ENCODE measurements around the gene BCAS3.
"Not testable (repeated sequence)": the region's sequence is repeated elsewhere in the genome, so short reads cannot be mapped to it uniquely, and the experiment has no call there.

Gene BCAS3

DNA sequence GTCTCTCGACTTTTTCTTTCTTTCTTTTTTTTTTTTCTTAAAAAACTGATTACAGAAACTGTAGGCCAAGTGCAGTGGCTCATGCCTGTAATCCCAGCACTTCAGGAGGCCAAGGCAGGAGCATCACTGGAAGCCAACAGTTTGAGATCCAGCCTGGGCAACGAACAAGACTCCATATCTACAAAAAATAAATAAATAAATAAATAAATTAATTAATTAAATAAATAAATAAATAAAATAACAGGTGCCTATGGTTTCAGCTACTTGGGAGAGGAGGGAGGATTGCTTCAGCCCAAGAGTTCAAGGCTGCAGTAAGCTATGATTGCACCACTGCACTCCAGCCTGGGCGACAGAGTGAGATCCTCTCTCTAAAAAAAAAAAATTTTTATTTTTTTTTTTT, 679.4 kb downstream of the BCAS3 start:
- DNase-seq: not testable (repeated sequence)

DNA sequence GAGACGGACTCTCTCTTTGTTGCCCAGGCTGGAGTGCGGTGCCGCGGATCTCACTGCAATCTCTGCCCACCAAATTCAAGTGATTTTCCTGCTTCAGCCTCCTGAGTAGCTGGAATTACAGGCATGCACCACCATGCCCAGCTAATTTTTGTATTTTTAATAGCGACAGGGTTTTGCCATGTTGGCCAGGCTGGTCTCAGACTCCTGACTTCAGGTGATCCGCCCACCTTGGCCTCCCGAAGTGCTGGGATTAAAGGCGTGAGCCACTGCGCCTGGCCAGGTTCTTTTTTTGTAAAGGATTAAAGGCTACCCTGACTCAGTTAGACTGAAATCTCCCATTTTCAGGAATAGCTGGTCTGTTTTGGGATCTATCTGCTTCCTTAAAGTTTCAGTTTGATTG, 681.9 kb downstream of the BCAS3 start:
- DNase-seq: not testable (repeated sequence)

DNA sequence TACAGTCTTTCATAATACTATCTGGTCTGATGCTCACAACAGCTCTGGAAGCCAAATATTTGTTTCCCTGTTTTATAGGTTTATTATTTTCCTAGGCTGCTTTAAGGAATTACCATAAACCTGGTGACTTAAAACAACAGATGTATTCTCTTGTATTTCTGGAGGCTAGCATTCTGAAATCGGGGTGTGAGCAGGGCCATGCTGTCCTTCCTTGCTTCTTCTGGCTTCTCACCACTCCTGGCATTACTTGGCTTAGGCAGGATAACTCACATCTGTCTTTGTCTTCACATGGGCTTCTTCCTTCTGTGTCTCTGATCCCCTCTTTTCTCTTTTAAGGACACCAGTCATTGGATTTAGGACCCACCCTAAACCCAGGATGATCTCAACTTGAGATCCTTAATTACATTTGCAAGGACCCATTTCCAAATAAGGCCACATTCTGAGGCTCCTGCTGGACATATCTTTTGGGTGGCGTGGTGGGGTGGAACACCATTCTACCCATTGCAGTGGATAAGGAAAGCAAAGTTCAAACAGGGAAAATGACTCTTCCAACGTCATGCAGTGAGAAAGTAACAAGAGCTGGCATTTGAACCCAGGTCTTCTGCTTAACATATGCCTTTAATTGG, 682.8 kb downstream of the BCAS3 start:
- DNase-seq: no peak

DNA sequence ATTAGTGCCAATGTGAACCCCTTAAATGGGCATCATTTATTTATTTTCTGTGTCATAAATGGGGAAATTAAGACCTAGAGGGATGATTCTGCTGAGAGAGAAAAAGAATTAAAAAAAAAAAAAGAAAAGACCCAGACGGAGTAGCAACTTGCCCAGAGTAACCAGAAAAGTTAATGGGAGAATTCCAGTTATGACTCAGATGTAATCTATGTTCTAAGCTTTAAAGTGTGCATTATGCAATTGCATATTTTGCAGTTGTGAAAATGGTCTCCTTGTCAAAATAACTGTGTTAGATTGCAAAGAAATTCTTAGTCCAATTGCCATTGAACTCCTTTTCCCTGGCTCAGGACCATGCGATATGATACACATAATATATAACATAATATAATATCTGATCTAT, 683.4 kb downstream of the BCAS3 start:
- DNase-seq: no peak

DNA sequence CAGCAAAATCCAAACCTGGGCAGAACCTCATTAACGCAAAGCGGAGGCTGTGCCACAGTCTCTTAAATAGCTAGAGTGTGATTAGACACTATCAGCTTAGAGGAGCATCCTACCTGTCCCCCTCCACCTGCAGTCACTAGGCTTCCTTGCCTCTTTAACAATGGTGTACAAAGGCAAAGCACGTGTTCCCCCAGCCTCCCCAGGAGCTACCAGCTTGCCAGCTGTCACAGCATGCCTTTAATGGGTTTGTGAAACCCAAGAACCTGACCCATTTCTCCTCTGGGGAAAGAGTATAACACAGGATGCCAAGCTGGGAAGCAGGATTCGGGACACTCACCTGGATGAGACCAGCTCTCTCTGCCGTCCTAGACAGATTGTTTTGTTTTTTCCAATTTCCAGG, 684.7 kb downstream of the BCAS3 start:
- DNase-seq: no peak

DNA sequence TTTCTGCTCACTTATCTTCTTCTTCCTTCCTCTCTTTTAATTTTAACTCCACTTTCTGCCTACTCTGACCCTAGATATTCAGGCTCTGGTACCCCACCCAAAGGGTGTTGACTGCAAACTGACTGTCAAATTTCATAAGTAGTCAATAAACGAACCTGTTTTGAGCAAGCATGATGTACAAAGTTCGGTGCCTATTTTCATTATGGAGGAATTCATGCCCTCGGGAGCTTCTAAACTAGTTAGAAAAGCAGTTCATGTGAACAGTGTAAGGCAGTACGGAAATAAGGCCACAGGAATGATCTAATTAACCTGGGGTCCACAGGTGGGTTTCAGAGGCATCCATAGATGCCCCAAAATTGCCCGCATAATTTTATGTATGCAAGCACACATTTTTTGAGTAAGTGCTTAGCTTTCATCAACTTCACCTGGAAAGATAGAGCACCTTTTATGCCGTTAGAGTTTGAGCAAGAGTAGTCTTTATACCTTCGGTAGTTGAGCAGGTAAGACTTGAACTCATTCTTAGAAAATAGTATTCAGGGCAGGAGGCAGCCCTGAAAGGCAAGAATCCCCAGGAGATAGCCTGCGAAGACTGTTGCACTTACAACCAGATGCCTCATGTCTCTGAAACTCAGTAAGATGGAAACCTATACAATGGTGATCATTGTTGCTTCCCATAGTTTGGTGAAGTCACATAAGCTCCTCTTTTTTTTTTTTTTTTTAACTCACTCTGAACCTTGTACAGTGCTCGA, 685.4 kb downstream of the BCAS3 start:
- DNase-seq: no peak

DNA sequence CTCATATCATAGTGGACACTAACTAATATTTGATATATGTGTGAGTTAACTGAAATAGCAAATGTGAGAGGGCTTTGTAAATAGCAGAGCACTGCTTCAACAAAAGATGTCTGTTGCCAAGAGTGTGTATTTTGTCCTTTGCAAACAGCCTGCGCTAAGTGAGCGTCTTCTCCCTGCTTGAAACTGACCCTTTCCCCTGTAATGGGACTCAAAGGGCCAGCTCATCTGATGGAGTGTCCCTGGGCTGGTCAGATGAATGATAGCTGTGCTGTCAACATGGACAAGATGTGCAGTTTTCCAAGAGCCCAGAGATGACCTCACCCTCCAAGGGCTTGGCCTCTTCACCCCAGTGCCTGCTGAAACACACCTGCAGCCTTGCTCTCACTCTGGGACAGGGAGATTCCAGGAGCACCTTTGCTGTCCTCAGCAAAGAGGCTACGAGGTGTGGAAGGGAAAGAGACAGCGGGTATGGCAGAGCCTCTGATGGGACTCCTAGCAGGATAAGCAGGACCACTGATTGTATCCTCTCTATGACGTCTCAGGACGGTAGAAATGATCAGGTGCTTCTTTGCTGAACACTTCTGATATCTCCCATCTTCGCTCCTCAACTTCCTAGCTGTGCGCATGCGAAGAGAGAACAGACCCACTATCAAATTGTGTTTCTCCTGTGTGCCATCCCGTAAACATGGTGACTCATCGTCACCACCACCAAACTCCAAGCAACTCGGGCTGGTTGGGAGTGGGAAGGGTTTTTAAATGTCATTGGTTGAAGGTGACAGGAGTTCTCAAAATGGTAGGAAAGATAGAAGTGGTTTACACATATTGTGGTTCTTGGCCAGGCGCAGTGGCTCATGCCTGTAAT, 686.2 kb downstream of the BCAS3 start:
- DNase-seq: no peak

DNA sequence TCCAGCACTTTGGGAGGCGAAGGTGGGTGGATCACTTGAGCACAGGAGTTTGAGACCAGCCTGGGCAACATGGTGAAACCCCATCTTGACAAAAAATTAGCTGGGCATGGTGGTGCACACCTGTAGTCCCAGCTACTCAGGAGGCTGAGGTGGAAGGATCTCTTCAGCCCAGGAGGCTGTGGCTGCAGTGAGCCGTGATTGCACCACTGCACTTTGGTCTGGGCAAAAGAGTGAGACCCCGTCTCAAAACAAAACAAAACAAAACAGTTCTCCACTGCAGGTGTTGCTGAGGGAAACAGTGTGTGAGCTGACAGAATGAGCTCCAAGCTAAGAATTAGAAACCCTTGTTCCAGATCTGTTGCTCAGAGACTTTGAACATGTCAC, 686.8 kb downstream of the BCAS3 start:
- no peak for DNase-seq

DNA sequence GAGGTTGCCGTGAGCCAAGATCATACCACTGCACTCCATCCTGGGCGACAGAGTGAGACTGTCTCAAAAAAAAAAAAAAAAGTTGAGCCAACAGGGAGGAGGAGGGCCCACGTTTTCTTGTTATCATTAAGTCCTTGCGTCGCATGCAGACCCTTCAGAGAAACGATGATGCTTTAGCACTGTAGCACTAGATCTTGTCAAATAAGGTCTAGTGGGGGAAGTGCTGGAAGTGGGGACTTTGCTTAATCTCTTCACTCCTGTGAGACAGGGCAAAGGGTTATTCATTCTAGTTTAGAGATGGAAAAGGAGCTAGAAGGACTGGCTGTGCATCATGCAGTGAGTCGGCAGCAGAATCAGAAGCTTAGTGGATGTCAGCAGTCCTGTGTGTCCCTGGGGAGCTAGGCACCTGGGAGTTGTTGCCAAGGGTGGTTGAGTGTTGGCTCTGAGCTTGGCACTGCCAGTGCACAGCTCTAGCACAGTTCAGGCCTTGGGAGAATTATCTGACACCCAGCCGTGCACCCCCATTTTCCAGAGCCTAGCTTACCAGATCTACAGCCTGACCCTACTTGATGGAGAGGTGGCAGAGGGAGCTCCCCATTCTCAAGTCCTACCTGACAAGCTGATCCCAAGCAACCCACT, 688.5 kb downstream of the BCAS3 start:
- DNase-seq: no peak

DNA sequence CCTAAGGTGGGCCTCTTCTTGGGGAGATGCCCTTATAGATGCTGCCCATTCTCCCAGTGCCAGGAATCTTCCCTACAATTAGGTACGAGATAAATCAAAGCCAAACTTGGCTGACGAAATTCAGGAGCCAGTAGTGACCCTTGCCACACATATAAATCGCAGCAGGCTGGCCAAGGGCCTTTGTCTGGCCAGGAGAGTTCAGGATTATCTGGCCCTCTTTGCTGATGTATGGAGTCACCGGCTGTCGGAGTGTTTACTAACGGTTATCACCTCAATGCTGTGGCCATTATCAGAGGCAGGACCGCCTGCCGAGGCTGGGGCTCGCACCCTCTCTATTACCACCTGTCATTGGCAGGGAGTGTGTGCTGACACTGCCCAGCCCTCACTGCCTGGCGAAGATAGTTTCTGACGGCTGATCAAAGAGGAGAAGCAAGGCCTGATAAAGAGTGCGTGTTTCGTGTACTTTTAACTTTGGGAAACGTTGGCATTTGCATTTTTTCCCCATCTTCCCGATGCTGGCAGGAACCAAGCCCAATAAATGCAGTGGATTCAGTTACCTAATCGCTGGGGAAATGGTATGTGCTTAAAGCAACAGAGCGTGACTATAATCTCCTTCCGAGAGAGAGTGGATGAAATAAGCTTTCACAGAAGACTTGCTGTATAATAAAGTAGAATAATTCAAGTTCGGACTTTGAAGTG, 689.2 kb downstream of the BCAS3 start:
- no peak for DNase-seq

DNA sequence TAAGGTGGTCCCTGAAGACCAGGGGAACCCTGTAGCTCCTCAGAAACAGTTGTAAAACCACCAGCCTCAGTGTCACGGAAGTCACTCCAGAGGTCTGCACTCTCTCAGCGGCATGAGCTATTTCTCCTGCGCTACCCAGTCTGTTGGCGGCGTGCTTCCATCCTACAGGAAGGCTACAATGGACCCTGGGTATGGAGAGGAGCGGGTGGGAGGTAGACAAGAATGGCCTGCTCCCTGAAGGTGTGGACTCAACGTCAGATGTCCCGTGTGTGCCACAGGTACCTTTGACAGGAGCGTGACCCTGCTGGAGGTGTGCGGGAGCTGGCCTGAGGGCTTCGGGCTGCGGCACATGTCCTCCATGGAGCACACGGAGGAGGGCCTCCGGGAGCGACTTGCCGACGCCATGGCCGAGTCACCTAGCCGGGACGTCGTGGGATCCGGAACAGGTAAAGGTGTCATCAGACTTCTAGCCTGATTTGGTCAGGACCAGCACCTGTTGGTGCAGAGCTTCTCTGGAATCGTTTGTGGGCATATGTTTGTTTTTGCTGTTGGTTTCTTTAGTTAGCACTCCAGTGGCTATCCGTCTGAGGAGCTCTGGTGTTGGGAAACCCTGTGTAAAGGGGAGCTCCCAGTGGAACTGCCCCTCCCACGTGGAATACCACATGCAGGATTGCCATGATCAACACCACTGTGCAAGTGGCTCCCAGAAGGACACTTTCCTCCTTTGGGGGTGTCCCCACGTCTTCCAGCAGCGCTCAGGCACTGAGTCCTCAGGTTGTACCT, 690.6 kb downstream of the BCAS3 start:
- DNase-seq: no peak

DNA sequence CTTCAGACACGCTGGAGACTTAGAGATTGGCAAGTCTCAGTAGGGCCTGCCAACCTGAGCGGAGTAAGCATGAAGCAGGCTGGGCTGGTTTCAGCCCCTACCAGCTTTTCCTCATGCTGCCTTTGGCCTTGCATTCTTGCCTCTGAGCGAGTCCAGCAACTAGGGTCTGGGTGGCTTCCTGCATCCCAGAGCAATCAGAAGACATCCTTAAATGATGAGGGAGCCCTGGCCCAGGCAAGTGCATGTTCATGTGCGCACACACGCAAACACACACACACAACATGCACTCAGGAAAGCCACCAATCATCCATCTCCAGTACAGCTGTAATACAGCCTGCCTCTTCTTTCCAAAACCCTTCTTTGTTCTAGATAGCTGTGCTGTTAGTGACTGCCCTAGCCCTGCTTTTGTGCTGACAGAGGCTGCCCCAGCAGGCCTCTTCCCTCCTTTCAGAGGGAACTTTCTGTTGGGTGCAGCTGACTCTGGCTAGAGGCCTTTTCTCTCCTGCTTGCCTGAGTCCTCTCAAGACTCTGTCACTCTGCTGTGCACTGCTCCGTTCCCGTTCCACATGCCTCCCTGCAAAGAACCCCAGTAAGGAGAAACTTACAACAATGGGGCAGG, 691.3 kb downstream of the BCAS3 start:
- no peak for DNase-seq

DNA sequence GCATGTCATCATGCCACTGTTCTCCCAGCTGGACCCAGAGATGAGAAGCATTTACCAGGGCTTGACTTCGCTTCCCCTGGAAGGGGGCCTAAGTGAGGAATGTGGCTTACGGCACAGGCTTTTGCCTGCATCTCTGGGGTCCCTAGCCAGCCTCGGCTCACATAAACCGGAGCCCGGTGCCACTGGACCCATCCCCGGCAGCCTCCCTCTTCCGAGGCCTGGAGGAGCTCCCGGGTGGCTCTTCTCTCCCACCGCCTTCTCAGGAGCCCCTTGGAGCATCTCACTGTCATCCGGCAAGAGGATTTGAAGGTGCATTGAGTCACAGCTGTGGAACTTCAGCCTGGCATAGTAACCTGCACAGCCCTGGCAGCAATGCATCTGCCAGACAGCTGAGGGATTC, 692.1 kb downstream of the BCAS3 start:
- no peak for DNase-seq

DNA sequence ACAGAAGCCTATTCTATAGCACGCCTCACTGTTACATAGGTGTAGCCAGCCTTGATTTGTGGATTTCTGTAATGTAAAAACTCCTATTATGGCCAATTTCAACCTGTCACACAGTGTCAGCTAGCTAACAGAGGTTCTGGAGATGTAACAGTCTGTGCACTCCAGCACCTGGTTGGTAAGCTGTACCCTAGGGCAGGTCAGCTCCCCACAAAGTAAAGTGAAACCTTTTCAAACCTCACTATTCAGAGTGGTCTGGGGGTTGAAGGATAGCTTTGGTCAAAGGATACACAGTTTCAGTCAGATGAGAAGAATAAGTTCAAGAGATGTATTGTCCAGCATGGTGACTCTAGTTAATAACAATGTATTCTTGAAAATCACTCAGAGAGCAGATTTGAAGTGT, 693.5 kb downstream of the BCAS3 start:
- no peak for DNase-seq

DNA sequence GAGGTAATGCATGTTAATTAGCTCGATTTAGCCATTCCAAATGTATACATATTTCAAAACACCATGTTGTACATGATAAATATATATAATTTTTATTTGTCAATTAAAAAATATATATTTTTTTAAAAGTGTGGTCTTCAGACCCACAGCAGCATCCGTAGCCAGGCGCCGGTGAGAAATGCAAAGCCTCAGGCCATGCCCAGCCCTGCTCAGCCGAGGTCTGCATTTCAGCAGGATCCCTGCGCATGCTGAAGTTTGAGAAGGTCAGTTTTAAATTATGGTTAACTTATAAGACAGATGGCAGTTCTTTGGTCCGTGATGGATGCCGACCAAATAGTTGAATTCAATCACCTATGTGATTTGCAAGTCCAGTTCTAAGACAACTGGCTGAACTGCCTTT, 694.0 kb downstream of the BCAS3 start:
- no peak for DNase-seq

DNA sequence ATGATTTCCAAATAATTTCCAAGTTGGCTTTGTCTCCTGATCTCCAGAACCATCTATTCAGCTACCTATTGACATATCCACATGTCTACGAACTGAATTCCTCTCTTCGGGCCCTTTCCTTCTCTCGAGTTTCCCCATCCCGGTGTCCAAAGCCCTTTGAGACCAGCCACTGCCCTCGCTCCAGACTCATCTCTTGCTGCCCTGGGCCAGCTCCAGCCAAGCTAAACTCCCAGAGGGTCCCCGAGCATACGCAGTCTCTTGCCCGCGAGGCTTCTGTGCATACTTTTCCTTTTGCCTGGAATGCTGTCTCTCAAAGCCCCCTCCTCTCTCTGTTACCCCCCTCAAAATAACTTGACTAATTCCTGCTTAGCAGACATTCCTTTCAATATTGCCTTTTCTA, 694.8 kb downstream of the BCAS3 start:
- DNase-seq: no peak

DNA sequence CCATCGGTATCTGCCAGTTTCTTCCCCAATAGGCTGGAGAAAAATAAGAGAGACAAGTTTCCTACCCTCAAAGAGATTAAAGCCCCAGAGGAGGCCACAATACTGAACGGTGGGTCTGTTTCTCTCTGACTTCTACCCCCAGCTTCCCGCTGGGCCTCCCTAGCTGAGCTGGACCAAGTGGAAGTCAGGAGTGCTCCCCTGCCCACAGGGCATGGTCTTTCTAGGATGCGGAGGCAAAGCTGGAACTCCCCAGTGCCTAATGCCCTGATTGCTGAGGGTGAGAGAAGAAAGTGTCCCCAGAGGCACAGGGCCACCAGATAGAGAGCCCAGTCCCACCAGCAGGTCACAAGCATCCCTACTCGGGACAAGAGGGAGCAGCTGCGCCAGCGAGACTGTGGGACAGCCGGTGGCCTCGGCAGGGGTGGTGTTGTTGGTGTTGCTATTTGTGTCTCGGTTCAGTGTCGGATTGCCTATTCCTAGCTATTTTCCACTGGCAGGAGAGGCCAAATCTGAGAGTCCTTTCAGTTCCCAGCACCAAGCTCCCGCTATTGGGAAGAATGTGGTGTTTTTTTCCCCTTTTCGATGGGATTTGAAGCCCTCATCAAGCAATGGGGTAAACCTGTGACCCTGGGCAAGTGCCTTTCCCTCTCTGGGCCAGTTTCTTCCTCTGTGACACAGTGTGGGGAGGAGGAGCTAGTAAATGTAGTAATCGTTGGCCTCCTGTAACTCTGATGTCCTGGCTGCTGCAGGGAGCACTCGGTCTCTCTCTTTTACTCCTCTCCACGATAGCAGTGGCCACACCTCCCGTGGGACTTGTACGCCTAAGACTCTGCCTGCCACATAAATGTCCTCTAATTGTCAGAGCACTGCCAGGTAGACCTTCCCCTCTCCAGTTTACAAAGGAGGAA, 699.5 kb downstream of the BCAS3 start:
- DNase-seq: no peak

DNA sequence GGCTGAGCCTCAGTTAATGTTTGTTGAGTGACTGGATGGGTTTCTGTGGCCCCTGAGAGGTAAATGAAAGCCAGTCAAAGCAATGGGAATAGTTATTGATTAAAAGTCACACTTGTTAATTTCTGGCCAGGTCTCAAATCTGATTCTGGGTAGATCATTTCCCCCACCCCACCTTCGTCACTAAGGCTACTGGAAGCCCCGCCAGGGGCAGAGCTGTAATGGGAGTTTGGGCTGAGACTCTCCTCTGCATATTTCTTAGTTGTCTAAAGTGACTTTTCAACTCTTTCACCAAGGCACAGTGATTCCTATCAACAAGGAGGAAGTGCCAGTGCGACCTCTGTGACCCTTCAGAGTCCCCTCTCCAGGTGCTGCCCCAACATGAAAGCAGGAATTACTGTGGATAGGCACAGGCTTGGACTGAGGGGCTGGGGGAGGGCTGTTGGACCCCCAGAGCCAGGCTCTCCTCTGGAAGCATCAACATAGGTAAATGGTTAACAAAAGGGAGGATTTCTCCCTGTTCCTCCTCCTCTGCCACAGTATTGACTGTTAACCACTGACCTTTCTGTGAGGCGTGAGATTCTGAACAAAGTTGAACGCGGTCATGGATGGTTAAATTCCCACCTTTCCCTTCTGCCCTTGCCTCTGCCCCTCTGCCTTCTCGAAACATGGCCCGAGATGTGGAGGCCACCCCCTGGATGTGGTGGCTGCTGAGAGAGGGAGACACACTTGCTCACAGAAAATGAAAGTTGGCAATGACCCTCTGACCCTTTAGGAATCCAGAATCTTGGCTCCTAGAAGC, 701.2 kb downstream of the BCAS3 start:
- DNase-seq: no peak

DNA sequence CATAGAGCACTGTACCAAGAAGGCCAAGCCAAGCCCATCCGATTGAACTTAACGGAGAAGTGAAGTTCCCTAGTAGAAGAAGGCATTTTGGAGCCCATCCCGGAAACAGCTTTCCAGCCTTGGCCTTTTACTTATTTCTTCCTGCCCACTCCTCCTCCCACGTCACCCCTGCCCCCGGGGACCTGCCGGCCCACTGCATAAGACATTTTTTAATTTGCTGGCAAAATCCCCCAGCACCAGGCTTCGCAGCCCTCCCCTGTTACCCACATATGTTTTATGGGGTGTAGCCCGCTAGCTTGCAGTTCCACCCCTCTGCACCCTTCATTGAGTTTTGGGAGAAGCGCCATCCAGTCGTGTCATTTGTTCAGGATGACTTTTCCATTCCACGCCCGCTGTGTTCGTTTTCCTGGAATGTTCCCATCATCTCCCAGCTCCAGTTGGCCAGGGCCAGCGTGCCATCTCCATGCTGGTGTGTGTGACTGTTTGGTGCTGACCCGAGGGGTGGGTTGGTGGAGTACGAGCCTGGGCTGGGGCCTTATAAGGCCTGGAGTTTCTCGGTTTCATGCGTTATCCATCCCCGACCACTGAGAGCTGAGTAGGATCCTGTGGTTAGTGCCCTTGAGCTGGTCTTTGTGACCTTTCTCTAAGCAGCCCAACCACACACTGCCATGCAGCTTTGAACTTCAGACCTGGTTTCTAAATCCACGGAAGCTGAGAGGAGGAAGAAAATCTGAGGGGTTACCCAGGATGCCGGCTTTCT, 702.0 kb downstream of the BCAS3 start:
- DNase-seq: no peak
